HPDE6-E6E7 (cell line): ENCODE measurements around the gene FADD.
"Not testable (repeated sequence)": the region's sequence is repeated elsewhere in the genome, so short reads cannot be mapped to it uniquely, and the experiment has no call there.

Experiments
- DNase-seq: peaks from one replicate; pipeline ENCODE4 v3.0.0; 2011; ENCODE audit warnings: missing footprints; ENCODE audit errors: extremely low spot score

Gene FADD

GRCh38 chr11:70180906-70181305, 22.2 kb upstream of the FADD start:
- no peak for DNase-seq

- no peak for DNase-seq
Measured at GRCh38 chr11:70182266-70182665, 20.8 kb upstream of the FADD start.

GRCh38 chr11:70183032-70183431, 20.1 kb upstream of the FADD start:
- DNase-seq: no peak

- no peak for DNase-seq
Measured at GRCh38 chr11:70183483-70184176, 19.5 kb upstream of the FADD start.

- DNase-seq: no peak
Measured at GRCh38 chr11:70184396-70184795, 18.7 kb upstream of the FADD start.

GRCh38 chr11:70185348-70186055, 17.6 kb upstream of the FADD start:
- no peak for DNase-seq

GRCh38 chr11:70186420-70186819, 16.7 kb upstream of the FADD start:
- no peak for DNase-seq

- DNase-seq: no peak
Measured at GRCh38 chr11:70186936-70187335, 16.2 kb upstream of the FADD start.

GRCh38 chr11:70187771-70188170, 15.3 kb upstream of the FADD start:
- DNase-seq: no peak

- DNase-seq: no peak
Measured at GRCh38 chr11:70189622-70190021, 13.5 kb upstream of the FADD start.

GRCh38 chr11:70191495-70192140, 11.5 kb upstream of the FADD start:
- DNase-seq: no peak

GRCh38 chr11:70192666-70193410, 10.3 kb upstream of the FADD start:
- no peak for DNase-seq

GRCh38 chr11:70193411-70194292, 9.4 kb upstream of the FADD start:
- no peak for DNase-seq

GRCh38 chr11:70194792-70195791, 8.0 kb upstream of the FADD start:
- no peak for DNase-seq

GRCh38 chr11:70200212-70200844, 2.8 kb upstream of the FADD start:
- no peak for DNase-seq

- not testable (repeated sequence) for DNase-seq
Measured at GRCh38 chr11:70201047-70201446, 2.0 kb upstream of the FADD start.

GRCh38 chr11:70201882-70202861, 924 bp upstream of the FADD start:
- no peak for DNase-seq

GRCh38 chr11:70203751-70204465, 812 bp downstream of the FADD start:
- peak; percentile 70 for DNase-seq
